Lung (tissue), 12 donors: Measurements from ENCODE around the gene GOLGA3. TPM values are rescaled to one million over a fixed set of nuclear protein-coding genes. Genes with fewer than 3 reads are reported as not detected.

Experiments used
- ATAC-seq: fragments of 200-7000 bp; cut with Tn5 transposase; one replicate; pipeline ENCODE4 v1.9.1; 2020; ENCODE audit warnings: moderate number of reproducible peaks; ENCODE audit not compliant: insufficient read depth, low FRiP score
- DNase-seq, 3 donors: peaks; one replicate each; pipeline ENCODE4 v3.0.0-alpha.2; 2013 to 2017
- H3K27ac ChIP-seq, 2 donors: one replicate each; pipeline ENCODE4 v1.5.1; 2013; ENCODE audit warnings: mild to moderate bottlenecking in 2 of 2, moderate library complexity in 2 of 2, control low read depth in 1 of 2, inconsistent platforms in 1 of 2, low read depth in 1 of 2, low read length in 1 of 2
- H3K27me3 ChIP-seq, 3 donors: one replicate each; pipeline ENCODE4 v1.5.1; 2013; ENCODE audit warnings: low read length in 2 of 3; ENCODE audit not compliant: control insufficient read depth in 3 of 3, insufficient read depth in 3 of 3
- H3K36me3 ChIP-seq, 4 donors: one replicate each; pipeline ENCODE4 v1.5.1; 2013; ENCODE audit warnings: low read length in 4 of 4, mild to moderate bottlenecking in 1 of 4, moderate library complexity in 1 of 4; ENCODE audit not compliant: control insufficient read depth in 4 of 4, insufficient read depth in 4 of 4
- H3K4me1 ChIP-seq, 5 donors: one replicate each; pipeline ENCODE4 v1.5.1; 2013; ENCODE audit warnings: low read length in 5 of 5, mild to moderate bottlenecking in 2 of 5, moderate library complexity in 1 of 5; ENCODE audit not compliant: control insufficient read depth in 5 of 5, insufficient read depth in 5 of 5
- H3K4me3 ChIP-seq: one replicate; pipeline ENCODE4 v1.5.1; 2013; ENCODE audit warnings: mild to moderate bottlenecking, control low read depth, moderate library complexity
- H3K9ac ChIP-seq, 2 donors: one replicate each; pipeline ENCODE4 v1.5.1; 2013; ENCODE audit warnings: low read length in 2 of 2, control low read depth in 1 of 2; ENCODE audit not compliant: insufficient read depth in 1 of 2
- H3K9me3 ChIP-seq, 4 donors: one replicate each; pipeline ENCODE4 v1.5.1; 2013; ENCODE audit warnings: low read length in 3 of 4, mild to moderate bottlenecking in 1 of 4, moderate library complexity in 1 of 4; ENCODE audit not compliant: control insufficient read depth in 4 of 4, insufficient read depth in 3 of 4
- CTCF ChIP-seq: IDR thresholded peaks from 2 replicates; pipeline ENCODE4 v1.5.1; 2012; ENCODE audit warnings: mild to moderate bottlenecking; ENCODE audit errors: control extremely low read depth, extremely low read depth
- WGBS, 2 donors: extraction: QIAGEN DNeasy Blood & Tissue Kit; methylation state at CpG; one replicate each; pipeline ENCODE4 v1.1.7; 2013; 5-methylcytosine and 5-hydroxymethylcytosine counted together
- polyA plus RNA-seq, 2 donors: library from polyadenylated mRNA; stranded (reverse); fragments of 200-250 nt; gene quantifications; one replicate each; pipeline ENCODE4 v1.2.1, GENCODE V29; 2013
- total RNA-seq, 2 donors: library from RNA; depleted of rRNA in 1 of 2; stranded (reverse); fragments of >200 nt in 1 of 2; gene quantifications; one replicate each; pipeline ENCODE4 v1.2.1, GENCODE V29; 2014 to 2021
- donor health status: control.
- donor health status: control.
- donor health status: Bipolar disorder and iron deficiency.
- donor health status: healthy.
- donor health status: DM: yes; HTN: yes; CAD: no.

Gene GOLGA3
- total and polyA plus RNA-seq, 4 donors = 17.5 to 81.1 (median 35.7) TPM

- peaks cover 0 to 2% (median 0%) of the 10 kb centered on the region in 4 donors for H3K9me3 ChIP-seq
- WGBS, 2 donors = 92 to 96% methylated on average over 18 of the region's 18 CpGs
- no peak overlapping the region for H3K4me3 ChIP-seq
- H3K27me3 ChIP-seq = no peaks in the 10 kb centered on the region
- no peak overlapping the region for H3K9ac ChIP-seq
- H3K36me3 ChIP-seq = peaks cover 31 to 59% (median 40%) of the 10 kb centered on the region in 4 donors
- no peak for TF ChIP-seq CTCF
- ATAC-seq = no peak
- no peak overlapping the region for H3K27ac ChIP-seq
- no peaks in the 10 kb centered on the region for H3K4me1 ChIP-seq
- no peak for DNase-seq
Measured at GRCh38 chr12:132774159-132774558, 54.5 kb downstream of the GOLGA3 start.

- H3K27me3 ChIP-seq = no peaks in the 10 kb centered on the region
- ATAC-seq = no peak
- H3K9ac ChIP-seq = no peak overlapping the region
- DNase-seq = no peak
- no peak for TF ChIP-seq CTCF
- no peak overlapping the region for H3K4me3 ChIP-seq
- H3K4me1 ChIP-seq = peaks cover 0 to 5% (median 0%) of the 10 kb centered on the region in 5 donors
- peaks cover 31 to 57% (median 41%) of the 10 kb centered on the region in 4 donors for H3K36me3 ChIP-seq
- H3K9me3 ChIP-seq = peaks cover 0 to 2% (median 0%) of the 10 kb centered on the region in 4 donors
- H3K27ac ChIP-seq = no peak overlapping the region
- 90 to 92% methylated on average over 39 to 41 of the region's 41 CpGs for WGBS, 2 donors
Measured at GRCh38 chr12:132773077-132773955, 55.4 kb downstream of the GOLGA3 start.

GRCh38 chr12:132772606-132773005, 56.1 kb downstream of the GOLGA3 start:
- H3K4me1 ChIP-seq = peaks cover 0 to 5% (median 0%) of the 10 kb centered on the region in 5 donors
- peaks cover 0 to 2% (median 0%) of the 10 kb centered on the region in 4 donors for H3K9me3 ChIP-seq
- DNase-seq (no peak), ATAC-seq (no peak)
- WGBS, 2 donors = 83 to 88% methylated on average over 14 of the region's 14 CpGs
- no peak for TF ChIP-seq CTCF
- no peak overlapping the region for H3K9ac ChIP-seq
- no peak overlapping the region for H3K4me3 ChIP-seq
- peaks cover 27 to 52% (median 38%) of the 10 kb centered on the region in 4 donors for H3K36me3 ChIP-seq
- no peak overlapping the region for H3K27ac ChIP-seq
- H3K27me3 ChIP-seq = no peaks in the 10 kb centered on the region
